ENCODE data around the gene SYTL2. TPM values are rescaled to one million over a fixed set of nuclear protein-coding genes. Genes with fewer than 3 reads are reported as not detected.

The SYTL2 gene
- total RNA-seq, 1 donor from 2014 or later, result 17.4 TPM

DNA sequence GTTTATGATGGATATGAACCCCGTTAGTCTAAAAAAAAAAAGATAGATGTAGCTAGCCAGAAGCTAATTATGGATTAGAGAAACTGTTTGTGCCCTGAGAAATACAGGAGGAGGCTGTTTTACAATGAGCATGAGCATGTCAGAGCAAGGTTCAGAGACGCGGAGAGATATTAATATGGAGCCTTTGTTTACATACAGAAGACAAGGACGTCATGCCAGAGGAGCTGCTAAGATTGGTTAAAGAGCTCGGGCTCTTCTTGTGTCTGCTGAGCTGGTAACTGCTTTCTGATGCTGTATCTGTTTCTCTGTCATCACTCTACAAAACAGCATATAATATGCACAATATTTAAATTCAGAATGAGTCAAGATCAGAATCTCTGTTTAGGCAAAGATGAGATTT lies 100.0 kb downstream of the SYTL2 start:
- H3K36me3 ChIP-seq, result no peaks in the 10 kb centered on the region
- H3K4me1 ChIP-seq, result no peaks in the 10 kb centered on the region
- DNase-seq (ENCODE audit: extremely low spot score in 2 of 2), result no peak
- TF ChIP-seq POLR2A (IDR thresholded peaks at IDR 0.05) (no peak), CTCF (IDR thresholded peaks at IDR 0.05) (no peak), POLR2AphosphoS5 (IDR thresholded peaks at IDR 0.05; ENCODE audit: insufficient read depth in 1 of 2, low read depth in 1 of 2) (no peak)
- intact Hi-C loops (cut with DNase I), result no loop called here
- H3K27me3 ChIP-seq, result no peaks in the 10 kb centered on the region
- H3K27ac ChIP-seq, result no peak overlapping the region
- H3K9me3 ChIP-seq, result no peaks in the 10 kb centered on the region
- no peak overlapping the region for H3K4me3 ChIP-seq

GRCh38 chr11:85709941-85710702 lies 100.8 kb downstream of the SYTL2 start:
- Histone ChIP-seq H3K36me3 (no peaks in the 10 kb centered on the region), H3K9me3 (no peaks in the 10 kb centered on the region), H3K27ac (no peak overlapping the region), H3K4me1 (no peaks in the 10 kb centered on the region), H3K4me3 (no peak overlapping the region), H3K27me3 (no peaks in the 10 kb centered on the region)
- DNase-seq (ENCODE audit: extremely low spot score in 2 of 2), result no peak
- intact Hi-C loops (cut with DNase I), result no loop called here
- no peak for TF ChIP-seq POLR2AphosphoS5 (IDR thresholded peaks at IDR 0.05; ENCODE audit: insufficient read depth in 1 of 2, low read depth in 1 of 2)
- no peak for TF ChIP-seq POLR2A (IDR thresholded peaks at IDR 0.05)
- no peak for TF ChIP-seq CTCF (IDR thresholded peaks at IDR 0.05)

DNA sequence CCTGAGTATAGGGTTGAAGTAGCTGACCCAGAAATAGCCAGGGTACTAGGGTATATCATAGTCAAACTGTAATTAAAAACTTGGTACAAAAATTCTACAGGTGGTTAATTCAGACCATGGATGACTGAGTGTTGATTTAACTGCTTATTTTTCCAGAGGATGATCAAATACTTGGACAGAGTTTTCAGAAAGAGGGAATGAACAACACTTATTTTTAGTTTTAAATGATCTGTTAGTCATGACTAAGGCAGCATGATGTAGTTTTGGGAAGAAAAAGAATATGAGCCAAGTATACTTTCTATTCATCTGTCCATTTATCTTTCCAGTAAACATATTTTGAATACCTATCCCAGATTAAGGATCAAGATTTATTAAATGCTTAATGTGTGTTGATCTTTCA lies 105.1 kb downstream of the SYTL2 start:
- intact Hi-C loops (cut with DNase I), result no loop called here
- no peak for TF ChIP-seq POLR2AphosphoS5 (IDR thresholded peaks at IDR 0.05; ENCODE audit: insufficient read depth in 1 of 2, low read depth in 1 of 2)
- no peak for TF ChIP-seq CTCF (IDR thresholded peaks at IDR 0.05)
- TF ChIP-seq POLR2A (IDR thresholded peaks at IDR 0.05), result no peak
- Histone ChIP-seq H3K4me3 (no peak overlapping the region), H3K4me1 (no peaks in the 10 kb centered on the region), H3K9me3 (no peaks in the 10 kb centered on the region), H3K27me3 (no peaks in the 10 kb centered on the region), H3K36me3 (no peaks in the 10 kb centered on the region), H3K27ac (no peak overlapping the region)
- no peak for DNase-seq (ENCODE audit: extremely low spot score in 2 of 2)

DNA sequence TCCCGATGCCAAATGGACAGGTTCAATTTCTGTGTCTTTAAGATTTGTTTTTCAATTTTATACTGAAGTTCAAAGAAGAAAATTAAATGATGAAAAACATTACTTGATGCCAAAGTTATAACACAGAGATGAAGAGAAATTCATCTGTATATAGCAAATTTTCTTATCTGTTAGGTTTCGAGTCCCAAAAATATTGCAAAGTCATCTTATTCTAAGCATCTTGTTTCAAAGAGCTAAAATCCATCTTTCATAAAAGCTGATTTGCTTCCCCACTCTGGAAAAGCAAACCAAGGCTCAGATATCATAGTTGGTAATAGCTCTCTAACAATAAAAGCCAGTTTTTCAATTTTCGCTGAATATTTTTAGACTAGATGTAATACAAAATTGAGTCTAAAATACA lies 106.0 kb downstream of the SYTL2 start:
- no peak for TF ChIP-seq POLR2AphosphoS5 (IDR thresholded peaks at IDR 0.05; ENCODE audit: insufficient read depth in 1 of 2, low read depth in 1 of 2)
- no peak for TF ChIP-seq CTCF (IDR thresholded peaks at IDR 0.05)
- no peak for TF ChIP-seq POLR2A (IDR thresholded peaks at IDR 0.05)
- intact Hi-C loops (cut with DNase I), result no loop called here
- H3K27me3 ChIP-seq, result no peaks in the 10 kb centered on the region

DNA sequence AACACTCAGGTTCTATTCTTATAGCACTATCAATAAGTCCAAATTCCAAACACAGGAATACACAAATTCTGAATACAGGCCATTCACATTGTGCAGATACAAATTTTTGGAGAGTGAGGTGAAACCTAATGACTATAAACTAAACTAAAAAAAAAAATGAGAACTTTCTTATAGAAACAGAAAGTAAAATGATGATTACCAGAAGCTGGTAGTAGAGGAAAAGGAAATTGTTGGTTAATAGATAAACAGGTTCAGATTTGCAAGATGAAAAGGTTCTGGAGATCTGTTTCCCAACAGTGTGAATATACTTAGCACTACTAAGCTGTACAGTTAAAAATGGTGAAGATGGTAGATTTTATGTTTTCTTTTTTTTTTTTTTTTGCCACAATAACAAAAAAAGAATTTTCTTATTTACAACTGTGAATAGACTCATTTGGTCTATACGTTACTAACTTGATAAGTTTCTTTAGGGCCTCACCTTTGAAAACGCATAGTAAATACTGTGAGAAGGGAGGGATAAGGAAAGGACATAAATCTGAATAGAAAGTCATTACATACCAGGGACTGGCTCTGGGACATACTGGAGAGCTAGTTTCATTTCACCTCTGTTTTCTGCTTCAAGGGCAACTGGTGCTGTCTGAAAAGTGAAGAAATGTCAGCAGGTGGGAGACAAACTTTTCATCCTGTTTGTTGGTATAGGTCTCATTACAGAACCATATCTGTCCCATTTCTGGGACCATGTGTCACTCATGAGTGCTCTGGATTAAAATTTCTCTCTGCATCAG lies 110.8 kb downstream of the SYTL2 start:
- TF ChIP-seq POLR2AphosphoS5 (IDR thresholded peaks at IDR 0.05; ENCODE audit: insufficient read depth in 1 of 2, low read depth in 1 of 2) (no peak), POLR2A (IDR thresholded peaks at IDR 0.05) (no peak), CTCF (IDR thresholded peaks at IDR 0.05) (no peak)
- Histone ChIP-seq H3K4me3 (no peak overlapping the region), H3K27me3 (no peaks in the 10 kb centered on the region), H3K9me3 (no peaks in the 10 kb centered on the region), H3K27ac (no peak overlapping the region), H3K36me3 (no peaks in the 10 kb centered on the region), H3K4me1 (no peaks in the 10 kb centered on the region)
- intact Hi-C loops (cut with DNase I), result no loop called here
- no peak for DNase-seq (ENCODE audit: extremely low spot score in 2 of 2)

More for the DNA sequence above, 106.0 kb downstream of the SYTL2 start:
- H3K36me3 ChIP-seq, result no peaks in the 10 kb centered on the region
- no peaks in the 10 kb centered on the region for H3K9me3 ChIP-seq
- no peaks in the 10 kb centered on the region for H3K4me1 ChIP-seq
- no peak overlapping the region for H3K4me3 ChIP-seq
- no peak overlapping the region for H3K27ac ChIP-seq
- DNase-seq (ENCODE audit: extremely low spot score in 2 of 2), result no peak

All from vagina (tissue), 2 donors.